K562 (cell line): ENCODE measurements around the gene HSPB6. TPM values are rescaled to one million over a fixed set of nuclear protein-coding genes. Genes with fewer than 3 reads are reported as not detected.

Source experiments
- CBFB ChIP-seq: sonication (generic); formaldehyde crosslinking; IDR thresholded peaks from 2 replicates; pipeline ENCODE4 v1.4.0; 2020; ENCODE audit warnings: mild to moderate bottlenecking, missing genetic modification reagents
- CHD2 ChIP-seq: IDR thresholded peaks from 2 replicates; pipeline ENCODE4 v1.6.1; 2011; ENCODE audit warnings: low read depth, low read length
- CTBP1 ChIP-seq: fragments of 450-650 bp; IDR thresholded peaks from 2 replicates; pipeline ENCODE4 v1.6.1; 2016; ENCODE audit warnings: borderline replicate concordance
- ETV1 ChIP-seq: fragments of 450-650 bp; conservative IDR thresholded peaks from 2 replicates; pipeline ENCODE4 v1.6.1; 2016; ENCODE audit warnings: missing genetic modification characterization, control low read depth, low read depth, missing compliant biosample characterization
- EWSR1 ChIP-seq: fragments of 450-650 bp; IDR thresholded peaks from 2 replicates; pipeline ENCODE4 v1.6.1; 2018; ENCODE audit warnings: borderline replicate concordance, mild to moderate bottlenecking, low read depth, moderate library complexity; ENCODE audit not compliant: partially characterized antibody
- KAT2B ChIP-seq: IDR thresholded peaks from one replicate; pipeline ENCODE4 v1.6.1; 2012; ENCODE audit warnings: low read depth, mild to moderate bottlenecking, control low read depth, inconsistent platforms, low read length, moderate library complexity
- MTA1 ChIP-seq: fragments of 450-650 bp; IDR thresholded peaks from 2 replicates; pipeline ENCODE4 v1.6.1; 2017; ENCODE audit warnings: borderline replicate concordance
- PHF8 ChIP-seq: fragments of 200-600 bp; sonication (generic); IDR thresholded peaks from 2 replicates; pipeline ENCODE4 v1.6.1; 2012; ENCODE audit warnings: mixed run types, mild to moderate bottlenecking, inconsistent platforms, low read length, moderate library complexity, borderline replicate concordance
- PTRF ChIP-seq: fragments of 450-650 bp; IDR thresholded peaks from 2 replicates; pipeline ENCODE4 v1.6.1; 2016; ENCODE audit warnings: mild to moderate bottlenecking, missing genetic modification characterization, missing compliant biosample characterization
- SREBF1 ChIP-seq: fragments of 150-350 bp; IDR thresholded peaks from 2 replicates; pipeline ENCODE4 v1.6.1; 2014; ENCODE audit warnings: antibody characterized with exemption, low read depth, low read length, borderline replicate concordance
- ZNF57 ChIP-seq: fragments of 450-650 bp; formaldehyde crosslinking; IDR thresholded peaks from 2 replicates; pipeline ENCODE4 v1.4.0; 2020; ENCODE audit warnings: mild to moderate bottlenecking, moderate library complexity
- ZNF830 ChIP-seq: fragments of 250-450 bp; sonication (Bioruptor Pico); IDR thresholded peaks from 2 replicates; pipeline ENCODE4 v1.5.0; 2021; ENCODE audit warnings: mild to moderate bottlenecking
- polyA plus RNA-seq, 8 experiments: library from polyadenylated mRNA; depleted of rRNA in 4 of 8; stranded (reverse) in 5 of 8; unstranded in 3 of 8; fragments of >200 nt; fragmentation: Nextera tagmentation in 2 of 8; fragmentation: Illumina TruSeq in 1 of 8; extraction: Ambion mirVana in 2 of 8; extraction: Trizol in 1 of 8; gene quantifications; 2 replicates each; pipeline versions ENCODE4 v1.2.1 to v1.2.3, GENCODE V29; 2011 to 2014; ENCODE audit warnings: inconsistent platforms in 1 of 8, missing spikeins in 1 of 8
- total RNA-seq, 7 experiments: library from RNA; depleted of rRNA in 6 of 7; stranded (reverse); fragments of >200 nt in 6 of 7; fragmentation: Illumina TruSeq in 2 of 7; extraction: Trizol in 2 of 7; gene quantifications; 2 replicates each; pipeline versions ENCODE4 v1.2.1 to v1.2.3, GENCODE V29; 2011 to 2021; ENCODE audit warnings: low replicate concordance in 1 of 7
- TF ChIP-seq, protein P1 (sequence below): fragments of 200-400 bp; formaldehyde crosslinking; IDR thresholded peaks from 2 replicates; pipeline ENCODE4 v1.6.1; 2017; ENCODE audit warnings: mild to moderate bottlenecking, low read depth, low read length, moderate library complexity
- TF ChIP-seq, protein P2 (sequence below): sonication (generic); formaldehyde crosslinking; IDR thresholded peaks from 2 replicates; pipeline ENCODE4 v1.8.1; 2023; ENCODE audit warnings: mild to moderate bottlenecking, missing genetic modification reagents
- TF ChIP-seq, protein P3 (sequence below), 2 experiments: fragments of 450-650 bp; IDR thresholded peaks; 2 replicates each; pipeline ENCODE4 v1.6.1; 2016; ENCODE audit warnings: mild to moderate bottlenecking in 2 of 2, borderline replicate concordance in 1 of 2, low read depth in 1 of 2, moderate library complexity in 1 of 2

HSPB6 gene
- total and polyA plus RNA-seq, 9 of the 15 experiments (the other 6 are each of a cell fraction or from before 2014, with no cell fraction given) = 0.55 TPM; not detected in 8

DNA sequence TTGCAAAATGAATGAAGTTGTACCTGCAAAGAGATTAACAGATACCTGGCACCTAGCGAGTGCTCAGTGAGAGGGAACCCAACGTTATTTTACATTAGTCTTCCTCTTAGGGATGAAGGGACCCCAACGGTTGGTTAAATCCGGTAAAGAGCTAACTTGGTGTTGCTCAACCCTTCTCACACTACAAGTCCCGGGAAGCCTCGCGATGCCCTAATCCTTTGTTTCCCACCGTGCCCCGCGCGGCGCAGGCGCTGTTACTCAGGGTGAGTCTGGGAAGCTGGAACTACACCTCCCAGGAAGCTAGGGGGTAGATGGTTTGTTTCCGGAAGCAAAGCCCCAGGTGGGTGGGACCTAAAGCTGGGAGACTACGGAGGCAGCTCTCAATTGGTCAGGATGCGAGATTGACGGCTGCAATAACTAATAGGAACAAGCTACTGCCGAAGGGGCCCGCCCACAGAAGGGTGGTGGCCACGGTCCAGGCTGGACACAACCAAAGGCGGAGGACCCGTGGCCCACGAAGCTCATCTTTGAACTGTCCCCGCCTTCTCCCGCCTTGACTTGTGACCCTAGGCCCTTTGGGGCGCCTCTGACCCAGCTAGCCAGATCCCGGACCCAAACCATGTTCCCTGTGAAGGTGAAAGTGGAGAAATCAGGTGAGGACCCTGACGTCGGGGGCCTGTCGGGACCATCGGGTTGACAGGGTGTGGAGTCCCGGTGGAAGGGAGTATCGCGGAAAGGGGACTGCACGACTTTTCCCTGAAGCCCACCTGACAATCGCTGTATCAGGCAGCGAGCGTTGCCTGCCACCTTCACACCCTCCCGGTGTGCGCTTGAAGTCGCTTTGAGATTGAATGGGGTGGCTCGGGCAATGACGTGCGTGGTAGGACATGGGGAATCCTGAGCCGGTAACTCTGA, 8.5 kb downstream of the HSPB6 start, which contains the start of gene LIN37 (continued):
- TF ChIP-seq ETV1 (tag) = peak; percentile 57; the same call in 1 of the 2 replicates
- TF ChIP-seq, protein P1, sequence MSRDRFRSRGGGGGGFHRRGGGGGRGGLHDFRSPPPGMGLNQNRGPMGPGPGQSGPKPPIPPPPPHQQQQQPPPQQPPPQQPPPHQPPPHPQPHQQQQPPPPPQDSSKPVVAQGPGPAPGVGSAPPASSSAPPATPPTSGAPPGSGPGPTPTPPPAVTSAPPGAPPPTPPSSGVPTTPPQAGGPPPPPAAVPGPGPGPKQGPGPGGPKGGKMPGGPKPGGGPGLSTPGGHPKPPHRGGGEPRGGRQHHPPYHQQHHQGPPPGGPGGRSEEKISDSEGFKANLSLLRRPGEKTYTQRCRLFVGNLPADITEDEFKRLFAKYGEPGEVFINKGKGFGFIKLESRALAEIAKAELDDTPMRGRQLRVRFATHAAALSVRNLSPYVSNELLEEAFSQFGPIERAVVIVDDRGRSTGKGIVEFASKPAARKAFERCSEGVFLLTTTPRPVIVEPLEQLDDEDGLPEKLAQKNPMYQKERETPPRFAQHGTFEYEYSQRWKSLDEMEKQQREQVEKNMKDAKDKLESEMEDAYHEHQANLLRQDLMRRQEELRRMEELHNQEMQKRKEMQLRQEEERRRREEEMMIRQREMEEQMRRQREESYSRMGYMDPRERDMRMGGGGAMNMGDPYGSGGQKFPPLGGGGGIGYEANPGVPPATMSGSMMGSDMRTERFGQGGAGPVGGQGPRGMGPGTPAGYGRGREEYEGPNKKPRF = no peak
- peak; percentile 59; the same call in 1 of the 2 replicates for TF ChIP-seq SREBF1
- TF ChIP-seq, protein P2, sequence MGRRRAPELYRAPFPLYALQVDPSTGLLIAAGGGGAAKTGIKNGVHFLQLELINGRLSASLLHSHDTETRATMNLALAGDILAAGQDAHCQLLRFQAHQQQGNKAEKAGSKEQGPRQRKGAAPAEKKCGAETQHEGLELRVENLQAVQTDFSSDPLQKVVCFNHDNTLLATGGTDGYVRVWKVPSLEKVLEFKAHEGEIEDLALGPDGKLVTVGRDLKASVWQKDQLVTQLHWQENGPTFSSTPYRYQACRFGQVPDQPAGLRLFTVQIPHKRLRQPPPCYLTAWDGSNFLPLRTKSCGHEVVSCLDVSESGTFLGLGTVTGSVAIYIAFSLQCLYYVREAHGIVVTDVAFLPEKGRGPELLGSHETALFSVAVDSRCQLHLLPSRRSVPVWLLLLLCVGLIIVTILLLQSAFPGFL (CRISPR knock-in tag) = no peak
- peak; percentile 96 for TF ChIP-seq PHF8
- TF ChIP-seq EWSR1 = no peak
- TF ChIP-seq CBFB (CRISPR knock-in tag) = no peak
- no peak for TF ChIP-seq PTRF (tag)
- TF ChIP-seq ZNF830 (CRISPR knock-in tag) = no peak
- TF ChIP-seq MTA1 = no peak
- peak; percentile 98 for TF ChIP-seq CHD2
- no peak for TF ChIP-seq ZNF57 (CRISPR knock-in tag)
- TF ChIP-seq, protein P3, sequence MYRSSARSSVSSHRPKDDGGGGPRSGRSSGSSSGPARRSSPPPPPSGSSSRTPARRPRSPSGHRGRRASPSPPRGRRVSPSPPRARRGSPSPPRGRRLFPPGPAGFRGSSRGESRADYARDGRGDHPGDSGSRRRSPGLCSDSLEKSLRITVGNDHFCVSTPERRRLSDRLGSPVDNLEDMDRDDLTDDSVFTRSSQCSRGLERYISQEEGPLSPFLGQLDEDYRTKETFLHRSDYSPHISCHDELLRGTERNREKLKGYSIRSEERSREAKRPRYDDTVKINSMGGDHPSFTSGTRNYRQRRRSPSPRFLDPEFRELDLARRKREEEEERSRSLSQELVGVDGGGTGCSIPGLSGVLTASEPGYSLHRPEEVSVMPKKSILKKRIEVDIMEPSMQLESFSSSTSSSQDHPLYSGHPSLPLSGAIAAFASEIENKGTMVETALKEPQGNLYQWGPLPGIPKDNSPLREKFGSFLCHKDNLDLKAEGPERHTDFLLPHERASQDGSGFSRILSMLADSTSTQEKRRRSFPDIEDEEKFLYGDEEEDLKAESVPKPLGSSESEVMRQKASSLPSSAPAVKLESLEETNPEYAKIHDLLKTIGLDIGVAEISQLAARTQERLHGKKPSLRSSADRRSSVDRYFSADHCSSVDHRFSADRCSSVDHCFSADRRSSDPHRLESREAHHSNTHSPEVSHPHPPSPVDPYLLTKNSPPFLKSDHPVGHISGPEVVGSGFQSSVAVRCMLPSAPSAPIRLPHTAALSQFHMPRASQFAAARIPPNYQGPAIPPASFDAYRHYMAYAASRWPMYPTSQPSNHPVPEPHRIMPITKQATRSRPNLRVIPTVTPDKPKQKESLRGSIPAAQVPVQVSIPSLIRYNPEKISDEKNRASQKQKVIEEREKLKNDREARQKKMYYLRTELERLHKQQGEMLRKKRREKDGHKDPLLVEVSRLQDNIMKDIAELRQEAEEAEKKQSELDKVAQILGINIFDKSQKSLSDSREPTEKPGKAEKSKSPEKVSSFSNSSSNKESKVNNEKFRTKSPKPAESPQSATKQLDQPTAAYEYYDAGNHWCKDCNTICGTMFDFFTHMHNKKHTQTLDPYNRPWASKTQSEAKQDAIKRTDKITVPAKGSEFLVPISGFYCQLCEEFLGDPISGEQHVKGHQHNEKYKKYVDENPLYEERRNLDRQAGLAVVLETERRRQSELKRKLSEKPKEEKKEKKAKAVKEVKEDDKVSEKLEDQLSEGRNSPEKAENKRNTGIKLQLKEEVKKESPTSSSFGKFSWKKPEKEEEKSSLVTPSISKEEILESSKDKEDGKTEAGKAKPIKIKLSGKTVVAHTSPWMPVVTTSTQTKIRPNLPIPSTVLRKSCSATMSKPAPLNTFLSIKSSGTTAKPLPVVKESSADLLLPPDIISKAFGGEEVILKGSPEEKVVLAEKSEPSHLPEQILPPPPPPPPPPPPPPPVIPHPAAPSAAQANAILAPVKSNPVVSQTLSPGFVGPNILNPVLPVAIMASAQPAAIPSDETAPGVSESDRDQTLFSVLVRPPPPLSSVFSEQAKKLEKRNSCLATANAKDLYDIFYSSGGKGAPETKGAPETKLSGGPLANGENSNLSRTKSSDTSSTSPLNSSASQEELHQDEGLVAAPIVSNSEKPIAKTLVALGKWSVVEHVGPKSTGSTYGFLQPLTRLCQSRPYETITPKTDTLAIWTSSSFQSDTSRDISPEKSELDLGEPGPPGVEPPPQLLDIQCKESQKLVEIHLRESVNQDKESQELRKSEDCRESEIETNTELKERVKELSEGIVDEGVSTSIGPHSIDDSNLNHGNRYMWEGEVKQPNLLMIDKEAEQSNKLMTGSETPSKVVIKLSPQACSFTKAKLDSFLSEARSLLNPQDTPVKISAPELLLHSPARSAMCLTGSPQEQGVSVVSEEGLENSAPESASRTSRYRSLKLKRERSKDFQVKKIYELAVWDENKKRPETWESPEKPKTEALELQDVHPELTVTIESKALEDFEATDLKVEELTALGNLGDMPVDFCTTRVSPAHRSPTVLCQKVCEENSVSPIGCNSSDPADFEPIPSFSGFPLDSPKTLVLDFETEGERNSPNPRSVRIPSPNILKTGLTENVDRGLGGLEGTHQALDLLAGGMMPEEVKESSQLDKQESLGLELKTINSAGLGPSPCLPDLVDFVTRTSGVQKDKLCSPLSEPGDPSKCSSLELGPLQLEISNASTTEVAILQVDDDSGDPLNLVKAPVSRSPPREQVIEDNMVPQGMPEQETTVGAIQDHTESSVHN (IDR thresholded peaks at IDR 0.05; ENCODE audit: borderline replicate concordance in 1 of 2, low read depth in 1 of 2) = no peak
- peak; percentile 9; the same call in 1 of the 2 replicates for TF ChIP-seq CTBP1
- no peak for TF ChIP-seq KAT2B
